Esophagus squamous epithelium (tissue), 4 donors: Measurements from ENCODE around the gene C1orf21.

Source experiments
- POLR2A ChIP-seq, 4 donors: fragments of 450-650 bp; IDR thresholded peaks; one replicate each; pipeline ENCODE4 v1.6.1; 2017; ENCODE audit warnings: antibody characterized with exemption in 4 of 4, mild to moderate bottlenecking in 4 of 4, moderate library complexity in 3 of 4
- TF ChIP-seq, protein P1 (sequence below), 6 experiments: fragments of 450-650 bp in 4 of 6; fragments of 200-600 bp in 2 of 6; sonication (generic) in 2 of 6; IDR thresholded peaks; one replicate each; pipeline ENCODE4 v1.5.1; 2016 to 2019; ENCODE audit warnings: antibody characterized with exemption in 6 of 6, mild to moderate bottlenecking in 4 of 6, moderate library complexity in 4 of 6

DNA sequence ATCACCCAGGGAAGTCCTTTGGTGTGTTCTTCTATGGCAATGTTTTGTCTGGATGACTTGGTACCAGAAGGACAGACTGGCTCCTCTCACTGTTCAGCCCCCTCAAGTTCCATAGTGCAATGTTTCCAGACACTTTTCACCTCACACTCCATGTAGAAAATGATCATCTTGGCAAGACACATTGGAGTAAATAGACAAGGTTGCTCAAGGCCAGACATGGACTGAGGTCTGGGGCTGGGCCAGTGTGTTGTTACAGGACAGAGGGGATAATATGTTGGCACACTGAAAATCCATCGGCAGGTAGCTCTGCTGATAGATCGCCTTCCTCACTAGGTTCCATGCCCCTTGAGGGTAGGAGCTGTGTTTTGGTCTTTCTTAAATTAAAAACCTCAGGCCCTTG is 51.5 kb downstream of the C1orf21 start:
- TF ChIP-seq, protein P1, sequence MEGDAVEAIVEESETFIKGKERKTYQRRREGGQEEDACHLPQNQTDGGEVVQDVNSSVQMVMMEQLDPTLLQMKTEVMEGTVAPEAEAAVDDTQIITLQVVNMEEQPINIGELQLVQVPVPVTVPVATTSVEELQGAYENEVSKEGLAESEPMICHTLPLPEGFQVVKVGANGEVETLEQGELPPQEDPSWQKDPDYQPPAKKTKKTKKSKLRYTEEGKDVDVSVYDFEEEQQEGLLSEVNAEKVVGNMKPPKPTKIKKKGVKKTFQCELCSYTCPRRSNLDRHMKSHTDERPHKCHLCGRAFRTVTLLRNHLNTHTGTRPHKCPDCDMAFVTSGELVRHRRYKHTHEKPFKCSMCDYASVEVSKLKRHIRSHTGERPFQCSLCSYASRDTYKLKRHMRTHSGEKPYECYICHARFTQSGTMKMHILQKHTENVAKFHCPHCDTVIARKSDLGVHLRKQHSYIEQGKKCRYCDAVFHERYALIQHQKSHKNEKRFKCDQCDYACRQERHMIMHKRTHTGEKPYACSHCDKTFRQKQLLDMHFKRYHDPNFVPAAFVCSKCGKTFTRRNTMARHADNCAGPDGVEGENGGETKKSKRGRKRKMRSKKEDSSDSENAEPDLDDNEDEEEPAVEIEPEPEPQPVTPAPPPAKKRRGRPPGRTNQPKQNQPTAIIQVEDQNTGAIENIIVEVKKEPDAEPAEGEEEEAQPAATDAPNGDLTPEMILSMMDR (IDR thresholded peaks at IDR 0.05): no peak
- TF ChIP-seq POLR2A (IDR thresholded peaks at IDR 0.05): no peak
